WTC11 (cell line): ENCODE data around the gene NFIA. TPM values are rescaled to one million over a fixed set of nuclear protein-coding genes. Genes with fewer than 3 reads are reported as not detected.
A peak's percentile ranks its signal among the peaks of the same experiment; 100 is the strongest.

Experiments used
- ATAC-seq: fragments of 200-7000 bp; cut with Tn5 transposase; 2 replicates; pipeline ENCODE4 v1.10.0; 2021; ENCODE audit warnings: mild to moderate bottlenecking, moderate library complexity
- CTCF ChIA-PET: fragments of 300-600 bp; sonication (Branson Sonifier 250); formaldehyde crosslinking; loops from one replicate; lab custom pipeline; 2021; ENCODE audit warnings: antibody characterized with exemption; lab: Charles Lee
- POLR2A ChIA-PET: fragments of 350-600 bp; sonication (Branson Sonifier 250); formaldehyde crosslinking; loops from one replicate; lab custom pipeline; 2021; ENCODE audit warnings: antibody characterized with exemption; lab: Charles Lee
- DNase-seq: peaks from one replicate; pipeline ENCODE4 v3.0.0; 2021; ENCODE audit warnings: low spot score
- H3K27ac Mint-ChIP-seq: 2 replicates; pipeline ENCODE4 v1.8.0; 2021; ENCODE audit warnings: mixed read lengths
- H3K27me3 Mint-ChIP-seq: 2 replicates; pipeline ENCODE4 v1.8.0; 2021; ENCODE audit warnings: low read depth, mild to moderate bottlenecking, moderate library complexity, mixed read lengths
- H3K36me3 Mint-ChIP-seq: 2 replicates; pipeline ENCODE4 v1.8.0; 2021; ENCODE audit warnings: mixed read lengths
- H3K4me1 Mint-ChIP-seq: 2 replicates; pipeline ENCODE4 v1.8.0; 2022; ENCODE audit warnings: mixed read lengths
- H3K4me3 Mint-ChIP-seq: 2 replicates; pipeline ENCODE4 v1.8.0; 2021; ENCODE audit warnings: mild to moderate bottlenecking, moderate library complexity, mixed read lengths
- H3K9me3 Mint-ChIP-seq: 2 replicates; pipeline ENCODE4 v1.8.0; 2021; ENCODE audit warnings: mixed read lengths
- ATF3 ChIP-seq: sonication (generic); formaldehyde crosslinking; conservative IDR thresholded peaks from 2 replicates; pipeline ENCODE4 v1.8.1; 2022; ENCODE audit warnings: mild to moderate bottlenecking, missing genetic modification reagents
- ATF6 ChIP-seq: sonication (generic); formaldehyde crosslinking; IDR thresholded peaks from 2 replicates; pipeline ENCODE4 v1.8.1; 2023; ENCODE audit warnings: mild to moderate bottlenecking, missing genetic modification reagents
- EMX1 ChIP-seq: fragments of 250-450 bp; sonication (Bioruptor Pico); IDR thresholded peaks from 2 replicates; pipeline ENCODE4 v1.8.0; 2021; ENCODE audit warnings: mild to moderate bottlenecking
- FOXK1 ChIP-seq: sonication (generic); formaldehyde crosslinking; IDR thresholded peaks from 2 replicates; pipeline ENCODE4 v1.8.0; 2022; ENCODE audit warnings: mild to moderate bottlenecking, moderate library complexity, missing genetic modification reagents
- GABPB1 ChIP-seq: sonication (generic); formaldehyde crosslinking; IDR thresholded peaks from 2 replicates; pipeline ENCODE4 v1.8.1; 2023; ENCODE audit warnings: mild to moderate bottlenecking, missing genetic modification reagents
- GRHL2 ChIP-seq: fragments of 250-450 bp; sonication (Bioruptor Pico); IDR thresholded peaks from 2 replicates; pipeline ENCODE4 v1.8.0; 2022; ENCODE audit warnings: mild to moderate bottlenecking, moderate library complexity; ENCODE audit not compliant: insufficient replicate concordance, severe bottlenecking
- HMGXB4 ChIP-seq: sonication (generic); formaldehyde crosslinking; IDR thresholded peaks from 2 replicates; pipeline ENCODE4 v1.8.1; 2023; ENCODE audit warnings: mild to moderate bottlenecking, moderate library complexity, missing genetic modification reagents
- JAZF1 ChIP-seq: fragments of 250-450 bp; sonication (Bioruptor Pico); IDR thresholded peaks from 2 replicates; pipeline ENCODE4 v1.9.0; 2021; ENCODE audit warnings: moderate library complexity, mild to moderate bottlenecking, inconsistent platforms
- JUN ChIP-seq: sonication (generic); formaldehyde crosslinking; IDR thresholded peaks from 2 replicates; pipeline ENCODE4 v1.8.0; 2023; ENCODE audit warnings: mild to moderate bottlenecking, missing genetic modification reagents
- NFATC4 ChIP-seq: fragments of 250-450 bp; sonication (Bioruptor Pico); IDR thresholded peaks from 2 replicates; pipeline ENCODE4 v1.9.0; 2021; ENCODE audit warnings: mild to moderate bottlenecking
- PRRX2 ChIP-seq: fragments of 250-450 bp; sonication (Bioruptor Pico); IDR thresholded peaks from 2 replicates; pipeline ENCODE4 v1.8.0; 2021; ENCODE audit warnings: mild to moderate bottlenecking
- RELA ChIP-seq: sonication (generic); formaldehyde crosslinking; IDR thresholded peaks from 2 replicates; pipeline ENCODE4 v1.8.1; 2022; ENCODE audit warnings: missing genetic modification reagents, mild to moderate bottlenecking, borderline replicate concordance
- SMAD3 ChIP-seq: sonication (generic); formaldehyde crosslinking; IDR thresholded peaks from 2 replicates; pipeline ENCODE4 v1.8.0; 2022; ENCODE audit warnings: missing genetic modification reagents, mild to moderate bottlenecking, borderline replicate concordance
- SMAD4 ChIP-seq: sonication (generic); formaldehyde crosslinking; IDR thresholded peaks from 2 replicates; pipeline ENCODE4 v1.8.0; 2022; ENCODE audit warnings: mild to moderate bottlenecking, missing genetic modification reagents
- TCF7 ChIP-seq: sonication (generic); formaldehyde crosslinking; IDR thresholded peaks from 2 replicates; pipeline ENCODE4 v1.8.0; 2022; ENCODE audit warnings: mild to moderate bottlenecking, low read depth, missing genetic modification reagents, moderate library complexity
- TP53 ChIP-seq: sonication (generic); formaldehyde crosslinking; IDR thresholded peaks from 2 replicates; pipeline ENCODE4 v1.8.1; 2023; ENCODE audit warnings: mild to moderate bottlenecking, missing genetic modification reagents
- ZBTB43 ChIP-seq: sonication (generic); formaldehyde crosslinking; IDR thresholded peaks from 2 replicates; pipeline ENCODE4 v1.8.1; 2023; ENCODE audit warnings: mild to moderate bottlenecking, missing genetic modification reagents
- ZNF121 ChIP-seq: sonication (generic); formaldehyde crosslinking; IDR thresholded peaks from 2 replicates; pipeline ENCODE4 v1.8.0; 2023; ENCODE audit warnings: missing genetic modification reagents
- ZNF219 ChIP-seq: sonication (generic); formaldehyde crosslinking; IDR thresholded peaks from 2 replicates; pipeline ENCODE4 v1.8.0; 2023; ENCODE audit warnings: missing genetic modification reagents, mild to moderate bottlenecking, borderline replicate concordance
- total RNA-seq: library from RNA; stranded (reverse); gene quantifications from 3 replicates; pipeline ENCODE4 v1.2.3, GENCODE V29; 2021

Gene NFIA
- total RNA-seq, 1 experiment from 2014 or later = 16.7 TPM

- H3K27ac Mint-ChIP-seq = no peak overlapping the region
- no peaks in the 10 kb centered on the region for H3K27me3 Mint-ChIP-seq
- H3K36me3 Mint-ChIP-seq = no peaks in the 10 kb centered on the region
- ATAC-seq (no peak), DNase-seq (no peak)
- no peak for TF ChIP-seq NFATC4
- TF ChIP-seq TCF7 = no peak
- no peak for TF ChIP-seq GRHL2 (CRISPR knock-in tag)
- no peak for TF ChIP-seq ZNF219 (CRISPR knock-in tag)
- no peak for TF ChIP-seq SMAD4 (CRISPR knock-in tag)
- H3K4me1 Mint-ChIP-seq = peaks cover 44% of the 10 kb centered on the region
- CTCF ChIA-PET = interaction anchor here (1.1 to 1.6 kb wide), 2 partner anchors 20 to 23 kb away, joined by 3 read pairs; no protein-coding TSS in a partner anchor
- H3K9me3 Mint-ChIP-seq = no peaks in the 10 kb centered on the region
- H3K4me3 Mint-ChIP-seq = no peak overlapping the region
- POLR2A ChIA-PET = no interaction called here
Measured at GRCh38 chr1:61231795-61232194, 149.4 kb downstream of the NFIA start.

GRCh38 chr1:61233121-61233660, 150.8 kb downstream of the NFIA start:
- CTCF ChIA-PET = no interaction called here

More at GRCh38 chr1:61233121-61233660, 150.8 kb downstream of the NFIA start:
- H3K27ac Mint-ChIP-seq = 0 out of 2 replicates have a peak overlapping the region, but pooled peaks have one; percentile 20
- peaks cover 44% of the 10 kb centered on the region for H3K4me1 Mint-ChIP-seq
- TF ChIP-seq JAZF1 (no peak), ZNF219 (CRISPR knock-in tag) (no peak), ZBTB43 (CRISPR knock-in tag) (no peak), ZNF121 (CRISPR knock-in tag) (no peak), SMAD3 (CRISPR knock-in tag) (no peak), ATF6 (no peak), JUN (CRISPR knock-in tag) (no peak), RELA (no peak), GABPB1 (no peak), FOXK1 (CRISPR knock-in tag) (no peak), PRRX2 (CRISPR knock-in tag) (no peak), TP53 (CRISPR knock-in tag) (no peak), ATF3 (CRISPR knock-in tag) (no peak), EMX1 (CRISPR knock-in tag) (no peak), HMGXB4 (CRISPR knock-in tag) (no peak)
- TF ChIP-seq, all 79 proteins: peak for 0
- POLR2A ChIA-PET = no interaction called here
- Mint-ChIP-seq H3K27me3 (no peaks in the 10 kb centered on the region), H3K4me3 (no peak overlapping the region), H3K9me3 (no peaks in the 10 kb centered on the region), H3K36me3 (no peaks in the 10 kb centered on the region)
- ATAC-seq (peak; percentile 14; the same call in 1 of the 2 replicates), DNase-seq (no peak)
